HCT116 (cell line): Measurements from ENCODE around the gene RNASEH2A. TPM values are rescaled to one million over a fixed set of nuclear protein-coding genes. Genes with fewer than 3 reads are reported as not detected.

Source experiments
- ATAC-seq: fragments of 200-7000 bp; cut with Tn5 transposase; 2 replicates; pipeline ENCODE4 v1.9.1; 2020; ENCODE audit warnings: mild to moderate bottlenecking, moderate library complexity
- BruUV-seq: library from RNA; stranded (reverse); fragments of 400-500 nt; replicated peaks from 2 replicates; lab custom pipeline; 2021; lab: Mats Ljungman, UMichigan
- CTCF ChIA-PET: fragments of 300-600 bp; sonication (Branson Sonifier 250); formaldehyde crosslinking; loops from one replicate; lab custom pipeline; 2021; ENCODE audit warnings: antibody characterized with exemption; lab: Charles Lee
- POLR2A ChIA-PET: fragments of 300-600, 350-600 bp; sonication (Branson Sonifier 250); formaldehyde crosslinking; loops from one replicate; lab custom pipeline; 2021; ENCODE audit warnings: antibody characterized with exemption; lab: Charles Lee
- RAD21 ChIA-PET, 2 experiments: fragments of 300-600 bp; sonication (Branson Sonifier 250); formaldehyde crosslinking; loops; one replicate each; lab custom pipeline; 2023; ENCODE audit warnings: low total read pairs in 2 of 2; ENCODE audit not compliant: uncharacterized antibody in 2 of 2, unreplicated experiment in 2 of 2, low non-redundant PET in 1 of 2; lab: Charles Lee
- DNase-seq: peaks from one replicate; pipeline ENCODE4 v3.0.0-alpha.2; 2010; ENCODE audit warnings: low read depth, low spot score
- H2AFZ ChIP-seq: fragments of 200-600 bp; shearing (Covaris generic), sonication (generic); 2 replicates; pipeline ENCODE4 v1.6.1; 2017; ENCODE audit warnings: low read depth, mixed run types, mixed read lengths, antibody characterized with exemption, low read length; ENCODE audit not compliant: poor library complexity, severe bottlenecking
- H3K27ac ChIP-seq: 2 replicates; pipeline ENCODE4 v1.5.1; 2012; ENCODE audit warnings: low read depth, low read length
- H3K27me3 ChIP-seq: fragments of 200-600 bp; sonication (generic); 2 replicates; pipeline ENCODE4 v1.6.1; 2016; ENCODE audit warnings: mixed run types, low read length, mixed read lengths; ENCODE audit not compliant: insufficient read depth
- H3K36me3 ChIP-seq, 2 experiments: fragments of 200-500 bp in 1 of 2; fragments of 200-600 bp in 1 of 2; sonication (Bioruptor generic) in 1 of 2; sonication (generic) in 1 of 2; 2 replicates each; pipeline versions ENCODE4 v1.5.1 to v1.6.1; 2014 to 2016; ENCODE audit warnings: low read length in 2 of 2, inconsistent platforms in 1 of 2, mixed read lengths in 1 of 2, mixed run types in 1 of 2; ENCODE audit not compliant: insufficient read depth in 2 of 2, control insufficient read depth in 1 of 2
- H3K4me1 ChIP-seq, 2 experiments: fragments of 200-600 bp in 1 of 2; sonication (generic) in 1 of 2; 2 replicates each; pipeline versions ENCODE4 v1.5.1 to v1.6.1; 2012 to 2017; ENCODE audit warnings: low read length in 2 of 2, inconsistent platforms in 1 of 2, mild to moderate bottlenecking in 1 of 2, mixed read lengths in 1 of 2, mixed run types in 1 of 2, moderate library complexity in 1 of 2; ENCODE audit not compliant: insufficient read depth in 2 of 2, control insufficient read depth in 1 of 2
- H3K4me2 ChIP-seq: fragments of 200-600 bp; sonication (generic); 2 replicates; pipeline ENCODE4 v1.6.1; 2017; ENCODE audit warnings: mixed run types, low read length, mixed read lengths
- H3K4me3 ChIP-seq, 2 experiments: fragments of 200-600 bp in 1 of 2; sonication (generic) in 1 of 2; replicated peaks in 1 of 2; 2 replicates each; pipeline ENCODE4 v1.5.1; 2011 to 2016; ENCODE audit warnings: low read length in 2 of 2, control low read depth in 1 of 2, low read depth in 1 of 2, mild to moderate bottlenecking in 1 of 2, mixed read lengths in 1 of 2, mixed run types in 1 of 2
- H3K79me2 ChIP-seq: fragments of 200-600 bp; sonication (generic); 2 replicates; pipeline ENCODE4 v1.6.1; 2017; ENCODE audit warnings: mild to moderate bottlenecking, mixed run types, low read length, moderate library complexity, mixed read lengths; ENCODE audit not compliant: insufficient read depth
- H3K9ac ChIP-seq: fragments of 200-600 bp; sonication (generic); 2 replicates; pipeline ENCODE4 v1.6.1; 2016; ENCODE audit warnings: low read length, mixed read lengths
- H3K9me2 ChIP-seq: fragments of 200-600 bp; sonication (generic), shearing (Covaris generic); 2 replicates; pipeline ENCODE4 v1.6.1; 2017; ENCODE audit warnings: mixed run types, mild to moderate bottlenecking, moderate library complexity; ENCODE audit not compliant: insufficient read depth
- H3K9me3 ChIP-seq, 2 experiments: fragments of 200-500 bp in 1 of 2; fragments of 200-600 bp in 1 of 2; sonication (Bioruptor generic) in 1 of 2; sonication (generic) in 1 of 2; 2 replicates each; pipeline ENCODE4 v1.6.1; 2014 to 2017; ENCODE audit warnings: low read length in 2 of 2, mixed read lengths in 2 of 2, inconsistent platforms in 1 of 2, low read depth in 1 of 2, mild to moderate bottlenecking in 1 of 2, mixed run types in 1 of 2, moderate library complexity in 1 of 2; ENCODE audit not compliant: control insufficient read depth in 1 of 2, insufficient read depth in 1 of 2
- H4K20me1 ChIP-seq: fragments of 200-600 bp; sonication (generic), shearing (Covaris generic); 2 replicates; pipeline ENCODE4 v1.6.1; 2017; ENCODE audit warnings: mixed run types, mild to moderate bottlenecking, moderate library complexity; ENCODE audit not compliant: insufficient read depth
- EGR1 ChIP-seq: IDR thresholded peaks from 2 replicates; pipeline ENCODE4 v1.6.1; 2012; ENCODE audit warnings: low read depth
- EZH2 ChIP-seq: fragments of 200-600 bp; sonication (generic); IDR thresholded peaks from 2 replicates; pipeline ENCODE4 v1.6.1; 2017; ENCODE audit warnings: antibody characterized with exemption, mixed run types
- EZH2phosphoT487 ChIP-seq: fragments of 200-600 bp; IDR thresholded peaks from 2 replicates; pipeline ENCODE4 v1.6.1; 2018; ENCODE audit warnings: antibody characterized with exemption, borderline replicate concordance
- MAX ChIP-seq: IDR thresholded peaks from 2 replicates; pipeline ENCODE4 v1.6.1; 2012
- POLR2AphosphoS5 ChIP-seq: IDR thresholded peaks from 2 replicates; pipeline ENCODE4 v1.6.1; 2011; ENCODE audit warnings: mild to moderate bottlenecking, low read depth, low read length, moderate library complexity
- RAD21 ChIP-seq: IDR thresholded peaks from 2 replicates; pipeline ENCODE4 v1.6.1; 2012; ENCODE audit warnings: low read depth, mild to moderate bottlenecking
- REST ChIP-seq: IDR thresholded peaks from 2 replicates; pipeline ENCODE4 v1.6.1; 2012; ENCODE audit warnings: low read depth
- SIN3A ChIP-seq: IDR thresholded peaks from 2 replicates; pipeline ENCODE4 v1.6.1; 2012; ENCODE audit warnings: low read depth
- SP1 ChIP-seq: IDR thresholded peaks from 2 replicates; pipeline ENCODE4 v1.6.1; 2012; ENCODE audit warnings: low read depth
- SRF ChIP-seq: IDR thresholded peaks from 2 replicates; pipeline ENCODE4 v1.6.1; 2012; ENCODE audit warnings: low read depth
- TCF7L2 ChIP-seq: IDR thresholded peaks from 2 replicates; pipeline ENCODE4 v1.7.0; 2011; ENCODE audit warnings: borderline replicate concordance, inconsistent platforms; ENCODE audit not compliant: insufficient read depth, insufficient read length; ENCODE audit errors: extremely low read depth
- YY1 ChIP-seq: IDR thresholded peaks from 2 replicates; pipeline ENCODE4 v1.6.1; 2011; ENCODE audit warnings: low read length, low read depth, moderate library complexity, mild to moderate bottlenecking; ENCODE audit not compliant: insufficient replicate concordance; ENCODE audit errors: extremely low read depth
- ZBTB33 ChIP-seq: IDR thresholded peaks from 2 replicates; pipeline ENCODE4 v1.6.1; 2011; ENCODE audit warnings: mild to moderate bottlenecking, low read length, moderate library complexity; ENCODE audit not compliant: insufficient replicate concordance; ENCODE audit errors: extremely low read depth
- ZFX ChIP-seq: fragments of 450-650 bp; IDR thresholded peaks from 2 replicates; pipeline ENCODE4 v1.6.1; 2017
- intact Hi-C: fragments of 100-400 bp; cut with micrococcal nuclease; formaldehyde crosslinking; loops from 2 replicates; pipeline ENCODE4 v1.10.0; 2022
- total RNA-seq: library from RNA; stranded (reverse); gene quantifications from one replicate; pipeline ENCODE4 v1.2.1, GENCODE V29; 2021; ENCODE audit not compliant: unreplicated experiment

RNASEH2A gene
- total RNA-seq, 1 experiment from 2014 or later: 54.5 TPM

GRCh38 chr19:12806242-12807081 is at the start of gene RNASEH2A (continued):
- TF ChIP-seq REST (no peak), YY1 (peak; percentile 86)

- H3K4me2 ChIP-seq: peak overlapping the region; percentile 93
- peak overlapping the region; percentile 50 for H3K9ac ChIP-seq
- POLR2A ChIA-PET: interaction anchor here (0.6 to 1.4 kb wide), 9 partner anchors 8 to 72 kb away, joined by 3 to 6 read pairs (median 3); partner anchors contain the start of genes GET3, JUNB and RNASEH2A
- H3K79me2 ChIP-seq: no peaks in the 10 kb centered on the region
- H3K27ac ChIP-seq: peak overlapping the region; percentile 31; the same call in 1 of the 2 replicates
- no peaks in the 10 kb centered on the region for H4K20me1 ChIP-seq
- RAD21 ChIA-PET: interaction anchor here in 1 of 2 experiments (0.5 to 1.0 kb wide), 3 partner anchors 9 to 115 kb away, joined by 3 read pairs; no protein-coding TSS in a partner anchor
- intact Hi-C loops: loop anchor here (1.0 kb wide), 1 partner anchor 40 kb away; no protein-coding TSS in a partner anchor
- no peaks in the 10 kb centered on the region for H3K9me2 ChIP-seq
- H3K27me3 ChIP-seq: no peaks in the 10 kb centered on the region
- H3K9me3 ChIP-seq: no peaks in the 10 kb centered on the region
- DNase-seq (peak; percentile 52), ATAC-seq (peak; percentile 87)
- no TSS peak for BruUV-seq
- H2AFZ ChIP-seq: peak overlapping the region; percentile 74
- CTCF ChIA-PET: interaction anchor here (0.5 to 6.1 kb wide), 30 partner anchors 9 to 207 kb away, joined by 3 to 87 read pairs (median 4); partner anchors contain the start of genes DNASE2, GCDH, GET3 and JUNB
- H3K36me3 ChIP-seq: no peaks in the 10 kb centered on the region
- peaks cover 4 to 13% of the 10 kb centered on the region in 2 experiments; a peak in 3 of 4 replicates for H3K4me1 ChIP-seq
- peak overlapping the region; percentile 33 to 55 for H3K4me3 ChIP-seq
- TF ChIP-seq EZH2 (no peak), EGR1 (no peak), RAD21 (peak; percentile 64), TCF7L2 (peak; percentile 44), SIN3A (no peak), EZH2phosphoT487 (no peak), ZBTB33 (no peak), YY1 (peak; percentile 47), SP1 (no peak), POLR2AphosphoS5 (peak; percentile 24; the same call in 1 of the 2 replicates), SRF (no peak), MAX (no peak), ZFX (no peak; the same call in 1 of the 2 replicates)
Observed at GRCh38 chr19:12757544-12758274, 48.7 kb upstream of the RNASEH2A start.
